HEK293 (cell line): ENCODE measurements around the gene ACP3.

Experiments
- KLF1 ChIP-seq: fragments of 450-650 bp; formaldehyde crosslinking; IDR thresholded peaks from 2 replicates; pipeline ENCODE4 v1.5.1; 2016; ENCODE audit warnings: missing biosample characterization, missing genetic modification characterization
- KLF16 ChIP-seq: fragments of 450-650 bp; formaldehyde crosslinking; IDR thresholded peaks from 2 replicates; pipeline ENCODE4 v1.5.1; 2017; ENCODE audit warnings: missing biosample characterization, missing genetic modification characterization
- SALL2 ChIP-seq: fragments of 450-650 bp; formaldehyde crosslinking; IDR thresholded peaks from 2 replicates; pipeline ENCODE4 v1.5.0; 2017; ENCODE audit warnings: missing biosample characterization, mild to moderate bottlenecking, missing genetic modification characterization, borderline replicate concordance
- SCRT2 ChIP-seq: fragments of 450-650 bp; formaldehyde crosslinking; IDR thresholded peaks from 2 replicates; pipeline ENCODE4 v1.5.1; 2016; ENCODE audit warnings: missing biosample characterization, missing genetic modification characterization
- TRIM28 ChIP-seq: IDR thresholded peaks from 2 replicates; pipeline ENCODE4 v1.6.1; 2011; ENCODE audit warnings: low read length, control low read depth, borderline replicate concordance
- ZNF121 ChIP-seq: fragments of 450-650 bp; formaldehyde crosslinking; IDR thresholded peaks from 2 replicates; pipeline ENCODE4 v1.5.1; 2016; ENCODE audit warnings: missing biosample characterization, missing genetic modification characterization
- ZNF133 ChIP-seq: fragments of 450-650 bp; formaldehyde crosslinking; IDR thresholded peaks from 2 replicates; pipeline ENCODE4 v1.5.1; 2016; ENCODE audit warnings: missing biosample characterization, missing genetic modification characterization
- ZNF391 ChIP-seq: fragments of 450-650 bp; formaldehyde crosslinking; IDR thresholded peaks from 2 replicates; pipeline ENCODE4 v1.5.1; 2016; ENCODE audit warnings: low read depth, missing biosample characterization, missing genetic modification characterization, borderline replicate concordance
- TF ChIP-seq, protein P1 (sequence below): fragments of 450-650 bp; formaldehyde crosslinking; IDR thresholded peaks from 2 replicates; pipeline ENCODE4 v1.5.1; 2016; ENCODE audit warnings: missing biosample characterization, missing genetic modification characterization

DNA sequence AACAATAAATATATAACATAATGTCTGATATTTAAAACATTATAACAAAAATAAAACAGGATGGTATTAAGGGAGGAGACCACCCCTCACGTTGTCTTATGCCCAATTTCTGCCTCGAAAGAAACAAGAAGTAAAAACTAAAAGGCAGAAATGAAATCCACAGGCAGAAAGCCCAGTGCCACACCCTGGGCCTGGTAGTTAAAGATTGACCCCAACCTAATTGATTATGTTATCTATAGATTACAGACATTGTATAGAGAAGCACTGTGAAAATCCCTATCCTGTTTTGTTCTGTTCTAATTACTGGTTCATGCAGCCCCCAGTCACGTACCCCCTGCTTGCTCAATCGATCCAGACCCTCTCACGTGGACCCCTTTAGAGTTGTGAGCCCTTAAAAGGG lies 22.3 kb upstream of the ACP3 start:
- TF ChIP-seq SCRT2 (tag by site-specific recombination) (no peak), ZNF391 (no peak), ZNF133 (no peak), KLF16 (no peak), TRIM28 (no peak), ZNF121 (tag by site-specific recombination) (no peak), SALL2 (tag by site-specific recombination) (no peak), KLF1 (no peak)
- TF ChIP-seq, protein P1, sequence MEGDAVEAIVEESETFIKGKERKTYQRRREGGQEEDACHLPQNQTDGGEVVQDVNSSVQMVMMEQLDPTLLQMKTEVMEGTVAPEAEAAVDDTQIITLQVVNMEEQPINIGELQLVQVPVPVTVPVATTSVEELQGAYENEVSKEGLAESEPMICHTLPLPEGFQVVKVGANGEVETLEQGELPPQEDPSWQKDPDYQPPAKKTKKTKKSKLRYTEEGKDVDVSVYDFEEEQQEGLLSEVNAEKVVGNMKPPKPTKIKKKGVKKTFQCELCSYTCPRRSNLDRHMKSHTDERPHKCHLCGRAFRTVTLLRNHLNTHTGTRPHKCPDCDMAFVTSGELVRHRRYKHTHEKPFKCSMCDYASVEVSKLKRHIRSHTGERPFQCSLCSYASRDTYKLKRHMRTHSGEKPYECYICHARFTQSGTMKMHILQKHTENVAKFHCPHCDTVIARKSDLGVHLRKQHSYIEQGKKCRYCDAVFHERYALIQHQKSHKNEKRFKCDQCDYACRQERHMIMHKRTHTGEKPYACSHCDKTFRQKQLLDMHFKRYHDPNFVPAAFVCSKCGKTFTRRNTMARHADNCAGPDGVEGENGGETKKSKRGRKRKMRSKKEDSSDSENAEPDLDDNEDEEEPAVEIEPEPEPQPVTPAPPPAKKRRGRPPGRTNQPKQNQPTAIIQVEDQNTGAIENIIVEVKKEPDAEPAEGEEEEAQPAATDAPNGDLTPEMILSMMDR (tag by site-specific recombination) = no peak
